ENCODE data around the gene GRHPR.

DNA sequence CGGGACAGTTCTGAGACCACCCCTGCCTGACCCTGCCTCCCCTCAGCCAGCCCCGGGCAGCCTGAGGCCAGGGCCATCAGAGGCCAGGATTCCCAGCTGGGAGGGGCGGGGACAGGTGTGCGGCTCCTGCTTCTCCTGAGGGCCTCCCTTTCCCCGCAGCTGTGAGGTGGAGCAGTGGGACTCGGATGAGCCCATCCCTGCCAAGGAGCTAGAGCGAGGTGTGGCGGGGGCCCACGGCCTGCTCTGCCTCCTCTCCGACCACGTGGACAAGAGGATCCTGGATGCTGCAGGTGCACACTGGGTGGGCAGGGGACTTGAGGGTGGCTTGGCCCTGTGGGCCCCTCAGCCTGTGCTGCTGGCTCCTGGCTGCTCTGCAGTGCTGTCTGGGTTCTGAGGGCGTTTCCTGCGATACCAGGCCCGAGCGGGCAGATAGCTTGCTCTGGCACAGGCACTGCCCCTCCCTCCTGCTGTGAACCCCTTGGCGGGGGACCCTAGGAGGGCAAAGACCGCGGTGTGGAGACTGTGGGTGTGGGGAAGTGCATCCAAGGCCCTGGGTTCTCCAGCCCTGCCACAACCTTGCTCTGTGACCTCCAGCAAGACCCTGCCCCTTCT is 2.3 kb downstream of the GRHPR start:
- TF ChIP-seq EZH2 (IDR thresholded peaks at IDR 0.05): no peak
- TF ChIP-seq POLR2AphosphoS5 (IDR thresholded peaks at IDR 0.05; ENCODE audit: borderline replicate concordance, low read depth, low read length): no peak
- no peak for TF ChIP-seq FOXP2 (optimal IDR thresholded peaks at IDR 0.05; ENCODE audit: control extremely low read depth, extremely low read length, insufficient read depth)

Data from SK-N-MC (cell line).